Measurements from ENCODE around the gene SLC4A8. TPM values are rescaled to one million over a fixed set of nuclear protein-coding genes. Genes with fewer than 3 reads are reported as not detected.
A peak's percentile ranks its signal among the peaks of the same experiment; 100 is the strongest.

The SLC4A8 gene
- total RNA-seq, 1 donor from 2014 or later, result 0.14 TPM

GRCh38 chr12:51517316-51517715 is 92.7 kb downstream of the SLC4A8 start:
- H3K36me3 ChIP-seq, result no peaks in the 10 kb centered on the region
- DNase-seq, result no peak
- no peaks in the 10 kb centered on the region for H3K4me1 ChIP-seq
- no peak overlapping the region for H3K27ac ChIP-seq (replicated peaks)
- H3K27me3 ChIP-seq (ENCODE audit: low read depth), result peaks cover 23% of the 10 kb centered on the region
- no peaks in the 10 kb centered on the region for H3K9me3 ChIP-seq (replicated peaks)
- intact Hi-C loops (cut with micrococcal nuclease), result no loop called here
- no peak overlapping the region for H3K4me3 ChIP-seq
- no peak for TF ChIP-seq CTCF (IDR thresholded peaks at IDR 0.05; ENCODE audit: borderline replicate concordance)

DNA sequence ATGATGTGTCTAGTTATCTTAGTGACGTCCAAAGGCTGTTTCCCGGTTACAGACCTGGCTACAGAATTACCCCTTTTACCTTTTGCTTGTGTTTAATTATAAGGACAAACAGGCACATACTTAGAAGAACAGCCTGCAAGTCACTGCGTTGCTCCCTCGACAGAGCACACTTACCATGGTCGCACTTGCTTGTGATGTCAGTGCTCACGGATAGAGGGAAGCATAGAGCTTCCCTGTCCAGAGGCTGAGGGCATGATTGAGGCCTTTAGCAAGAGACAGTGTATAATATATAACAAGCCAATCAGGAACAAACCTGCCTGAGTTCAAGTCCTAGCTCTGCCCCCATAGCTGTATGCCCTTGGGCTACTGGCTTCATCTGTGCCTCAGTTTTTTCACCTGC is 93.2 kb downstream of the SLC4A8 start:
- intact Hi-C loops (cut with micrococcal nuclease), result no loop called here
- TF ChIP-seq CTCF (IDR thresholded peaks at IDR 0.05; ENCODE audit: borderline replicate concordance), result no peak

DNA sequence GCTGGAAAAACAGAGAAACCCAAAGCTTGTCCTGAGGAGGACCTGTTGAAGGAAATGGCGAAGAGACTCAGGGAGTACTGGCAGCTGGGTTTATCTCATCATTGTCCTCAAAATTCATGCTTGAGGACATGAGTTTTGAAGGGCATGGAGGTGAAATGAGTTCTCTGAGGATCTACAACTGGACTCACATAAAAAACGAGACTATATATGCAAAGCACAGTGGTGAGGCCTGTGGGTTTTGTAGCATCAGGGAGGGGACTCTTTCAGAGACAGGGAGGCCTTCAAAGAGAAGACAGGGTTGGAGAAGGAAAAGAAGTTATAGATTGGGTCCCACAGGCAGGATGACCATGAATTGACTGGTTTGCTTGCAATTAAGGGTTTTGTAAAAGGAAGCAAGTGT is 95.1 kb downstream of the SLC4A8 start:
- TF ChIP-seq CTCF (IDR thresholded peaks at IDR 0.05; ENCODE audit: borderline replicate concordance), result no peak
- Histone ChIP-seq H3K27me3 (ENCODE audit: low read depth) (peaks cover 6% of the 10 kb centered on the region), H3K36me3 (no peaks in the 10 kb centered on the region), H3K4me1 (no peaks in the 10 kb centered on the region), H3K27ac (replicated peaks) (no peak overlapping the region), H3K9me3 (replicated peaks) (no peaks in the 10 kb centered on the region), H3K4me3 (no peak overlapping the region)
- DNase-seq, result no peak
- intact Hi-C loops (cut with micrococcal nuclease), result no loop called here

More for the DNA sequence above, 93.2 kb downstream of the SLC4A8 start:
- no peaks in the 10 kb centered on the region for H3K4me1 ChIP-seq
- H3K27me3 ChIP-seq (ENCODE audit: low read depth), result peaks cover 21% of the 10 kb centered on the region
- no peak overlapping the region for H3K4me3 ChIP-seq
- no peaks in the 10 kb centered on the region for H3K36me3 ChIP-seq
- H3K27ac ChIP-seq (replicated peaks), result no peak overlapping the region
- H3K9me3 ChIP-seq (replicated peaks), result no peaks in the 10 kb centered on the region
- no peak for DNase-seq

GRCh38 chr12:51520576-51521325 is 96.1 kb downstream of the SLC4A8 start:
- intact Hi-C loops (cut with micrococcal nuclease), result no loop called here
- Histone ChIP-seq H3K27ac (replicated peaks) (no peak overlapping the region), H3K9me3 (replicated peaks) (no peaks in the 10 kb centered on the region), H3K27me3 (ENCODE audit: low read depth) (peaks cover 6% of the 10 kb centered on the region), H3K4me1 (no peaks in the 10 kb centered on the region), H3K4me3 (no peak overlapping the region), H3K36me3 (no peaks in the 10 kb centered on the region)
- TF ChIP-seq CTCF (IDR thresholded peaks at IDR 0.05; ENCODE audit: borderline replicate concordance), result no peak
- no peak for DNase-seq

DNA sequence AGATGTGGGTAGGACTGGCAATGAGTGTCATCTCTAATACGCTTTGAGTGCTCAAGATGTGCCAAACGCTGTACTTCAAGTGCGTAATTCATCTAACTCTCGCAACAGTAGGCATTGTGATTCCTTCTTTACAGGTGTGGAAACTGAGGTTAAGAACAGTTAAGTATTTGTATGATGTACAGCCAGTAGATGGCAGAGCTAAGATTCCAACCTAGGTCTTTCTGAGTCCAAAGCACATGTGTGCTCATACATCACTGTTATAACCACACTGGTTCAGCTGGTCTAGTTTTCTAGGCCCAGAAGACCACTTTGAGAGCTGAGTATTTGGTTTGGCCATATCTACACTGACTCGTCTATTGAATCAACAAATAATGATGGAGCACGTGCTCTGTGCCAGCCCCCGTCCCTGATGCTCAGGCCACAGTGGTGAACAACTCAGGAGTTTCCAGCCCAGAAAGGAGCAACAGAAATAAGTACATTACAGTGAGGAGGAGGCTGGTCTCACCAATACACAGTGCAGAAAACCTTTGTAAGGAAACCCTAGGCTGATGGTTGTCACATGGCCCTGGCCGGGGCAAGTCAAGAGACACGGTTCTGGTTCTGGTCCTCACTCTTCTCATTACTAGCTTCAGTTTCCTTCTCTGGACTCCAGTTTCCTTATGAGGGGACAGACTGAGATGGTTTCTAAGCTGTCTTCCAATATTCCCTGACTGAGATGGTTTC is 97.1 kb downstream of the SLC4A8 start:
- Histone ChIP-seq H3K9me3 (replicated peaks) (no peaks in the 10 kb centered on the region), H3K4me3 (no peak overlapping the region), H3K27ac (replicated peaks) (no peak overlapping the region), H3K4me1 (no peaks in the 10 kb centered on the region), H3K36me3 (no peaks in the 10 kb centered on the region), H3K27me3 (ENCODE audit: low read depth) (peaks cover 4% of the 10 kb centered on the region)
- no peak for DNase-seq
- TF ChIP-seq CTCF (IDR thresholded peaks at IDR 0.05; ENCODE audit: borderline replicate concordance), result peak; percentile 11
- intact Hi-C loops (cut with micrococcal nuclease), result no loop called here

All from left ventricle myocardium inferior (tissue), 1 donor.